Measurements from ENCODE around the gene ASAP2. TPM values are rescaled to one million over a fixed set of nuclear protein-coding genes. Genes with fewer than 3 reads are reported as not detected.

Gene ASAP2
- total and polyA plus RNA-seq, 9 of the 15 experiments (the other 6 are each of a cell fraction or from before 2014, with no cell fraction given): 0.06 to 4.3 (median 3.1) TPM

- ATAC-seq (no peak), FAIRE-seq (no peak), DNase-seq (ENCODE audit: extremely low read depth in 1 of 4, low spot score in 3 of 4) (no peak)
- Histone ChIP-seq H3K27ac (ENCODE audit: extremely low read depth, low read depth, low read length) (no peak overlapping the region), H3K9me1 (ENCODE audit: control insufficient read depth, insufficient read depth, low read length) (no peaks in the 10 kb centered on the region), H3K4me3 (no peak overlapping the region), H3K4me2 (ENCODE audit: insufficient read depth, low read length) (no peak overlapping the region), H3K27me3 (ENCODE audit: control insufficient read depth in 2 of 2, insufficient read depth in 2 of 2, low read length in 2 of 2) (peaks cover 8 to 30% of the 10 kb centered on the region in 2 experiments; a peak in 3 of 5 replicates), H3K79me2 (ENCODE audit: control insufficient read depth, insufficient read depth, low read length) (no peaks in the 10 kb centered on the region), H3K9me3 (replicated peaks; ENCODE audit: control insufficient read depth, insufficient read depth, low read depth, low read length) (no peaks in the 10 kb centered on the region), H3K4me1 (replicated peaks in 1 of 2; ENCODE audit: control insufficient read depth in 2 of 2, insufficient read depth in 2 of 2, low read length in 2 of 2) (no peaks in the 10 kb centered on the region), H4K20me1 (replicated peaks; ENCODE audit: control insufficient read depth, insufficient read depth, low read length) (peaks cover 4% of the 10 kb centered on the region; the same call in 1 of the 2 replicates), H2AFZ (ENCODE audit: low read depth, low read length) (no peak overlapping the region), H3K36me3 (ENCODE audit: control insufficient read depth, insufficient read depth, low read length) (no peaks in the 10 kb centered on the region), H3K9ac (ENCODE audit: insufficient read depth in 1 of 2, low read depth in 2 of 2, low read length in 2 of 2) (no peak overlapping the region)
- no TSS peak for BruUV-seq (replicated peaks)
- ChIA-PET POLR2A (interaction anchor here (1.1 to 1.7 kb wide), 3 partner anchors 9 to 58 kb away, joined by 3 to 4 read pairs (median 4); no protein-coding TSS in a partner anchor), CTCF (ENCODE audit: low intra/inter-chr PET ratio) (no interaction called here)
- intact Hi-C loops (cut with micrococcal nuclease): no loop called here
- 25% methylated on average over 7 of the region's 7 CpGs for whole genome bisulfite sequencing (ENCODE audit: insufficient coverage, low coverage, missing lambda C conversion rate)
- TF ChIP-seq GATAD2B (IDR thresholded peaks at IDR 0.05; ENCODE audit: borderline replicate concordance) (no peak), ZNF263 (CRISPR knock-in tag; IDR thresholded peaks at IDR 0.05; ENCODE audit: borderline replicate concordance) (no peak), ZNF785 (CRISPR knock-in tag; IDR thresholded peaks at IDR 0.05) (no peak), PHB (CRISPR knock-in tag; IDR thresholded peaks at IDR 0.05) (no peak), CHAMP1 (IDR thresholded peaks at IDR 0.05) (no peak), ETV6 (IDR thresholded peaks at IDR 0.05; ENCODE audit: borderline replicate concordance in 1 of 2, low read depth in 2 of 2, low read length in 1 of 2) (no peak), ETV6 (CRISPR knock-in tag; IDR thresholded peaks at IDR 0.05; ENCODE audit: borderline replicate concordance) (no peak), ZHX1 (conservative IDR thresholded peaks at IDR 0.05; ENCODE audit: low read length) (no peak), ZNF232 (CRISPR knock-in tag; IDR thresholded peaks at IDR 0.05) (no peak), NR4A1 (CRISPR knock-in tag; IDR thresholded peaks at IDR 0.05) (no peak), NR4A1 (tag; IDR thresholded peaks at IDR 0.05) (no peak), HDAC1 (IDR thresholded peaks at IDR 0.05) (no peak), BHLHE40 (IDR thresholded peaks at IDR 0.05; ENCODE audit: low read length) (no peak), RAD51 (IDR thresholded peaks at IDR 0.05; ENCODE audit: borderline replicate concordance, low read depth) (no peak), ZNF316 (IDR thresholded peaks at IDR 0.05) (no peak), THRAP3 (IDR thresholded peaks at IDR 0.05; ENCODE audit: borderline replicate concordance) (no peak), MEF2A (IDR thresholded peaks at IDR 0.05; ENCODE audit: control insufficient read depth, low read depth, low read length) (no peak), GABPB1 (CRISPR knock-in tag; IDR thresholded peaks at IDR 0.05) (no peak), HMGN3 (IDR thresholded peaks at IDR 0.05; ENCODE audit: borderline replicate concordance, extremely low read depth, insufficient read length, low read depth, low read length) (no peak), ASH1L (IDR thresholded peaks at IDR 0.05; ENCODE audit: borderline replicate concordance, low read depth, partially characterized antibody) (no peak)
- in situ Hi-C loops (cut with MboI): no loop called here
Measured at GRCh38 chr2:9297807-9298206, 91.2 kb downstream of the ASAP2 start.
